A673 (cell line): ENCODE measurements around the gene RGS7. TPM values are rescaled to one million over a fixed set of nuclear protein-coding genes. Genes with fewer than 3 reads are reported as not detected.

Experiments
- BruUV-seq: library from RNA; stranded (reverse); fragments of 400-500 nt; replicated peaks from 2 replicates; lab custom pipeline; 2021; lab: Mats Ljungman, UMichigan
- CTCF ChIA-PET: fragments of 300-600 bp; sonication (Branson Sonifier 250); formaldehyde crosslinking; loops from one replicate; lab custom pipeline; 2022; ENCODE audit warnings: antibody characterized with exemption; lab: Charles Lee
- POLR2A ChIA-PET: fragments of 300-600 bp; sonication (Branson Sonifier 250); formaldehyde crosslinking; loops from one replicate; lab custom pipeline; 2022; ENCODE audit warnings: antibody characterized with exemption; ENCODE audit not compliant: low non-redundant PET; lab: Charles Lee
- DNase-seq: peaks from one replicate; pipeline ENCODE4 v3.0.0-alpha.2; 2015; ENCODE audit warnings: low spot score
- H3K27ac ChIP-seq: fragments of 200-600 bp; sonication (generic); 2 replicates; pipeline ENCODE4 v1.5.1; 2016; ENCODE audit warnings: mixed run types, low read depth, mild to moderate bottlenecking, mixed read lengths, antibody characterized with exemption, low read length; ENCODE audit not compliant: poor library complexity, severe bottlenecking
- H3K27me3 ChIP-seq: fragments of 200-600 bp; sonication (generic); replicated peaks from 2 replicates; pipeline ENCODE4 v1.6.1; 2017; ENCODE audit warnings: mixed run types, low read depth, mild to moderate bottlenecking, mixed read lengths, antibody characterized with exemption, low read length; ENCODE audit not compliant: insufficient read depth, poor library complexity
- H3K36me3 ChIP-seq: fragments of 200-600 bp; sonication (generic); 2 replicates; pipeline ENCODE4 v1.6.1; 2016; ENCODE audit warnings: mixed run types, mild to moderate bottlenecking, mixed read lengths, antibody characterized with exemption, low read length; ENCODE audit not compliant: insufficient read depth, poor library complexity, severe bottlenecking
- H3K4me1 ChIP-seq: fragments of 200-600 bp; sonication (generic); 2 replicates; pipeline ENCODE4 v1.6.1; 2017; ENCODE audit warnings: mixed run types, mild to moderate bottlenecking, mixed read lengths, antibody characterized with exemption, low read length; ENCODE audit not compliant: insufficient read depth, poor library complexity, severe bottlenecking
- H3K4me3 ChIP-seq: fragments of 200-600 bp; sonication (generic); 2 replicates; pipeline ENCODE4 v1.5.1; 2016; ENCODE audit warnings: low read depth, mixed run types, mild to moderate bottlenecking, mixed read lengths, low read length; ENCODE audit not compliant: poor library complexity, severe bottlenecking
- H3K9me3 ChIP-seq: fragments of 200-600 bp; sonication (generic); 2 replicates; pipeline ENCODE4 v1.6.1; 2016; ENCODE audit warnings: mixed run types, low read depth, mild to moderate bottlenecking, mixed read lengths, antibody characterized with exemption, low read length; ENCODE audit not compliant: poor library complexity, severe bottlenecking
- EZH2 ChIP-seq: fragments of 200-600 bp; sonication (generic); IDR thresholded peaks from 2 replicates; pipeline ENCODE4 v1.6.1; 2017; ENCODE audit warnings: borderline replicate concordance, low read depth, mild to moderate bottlenecking, mixed read lengths, antibody characterized with exemption, low read length; ENCODE audit not compliant: poor library complexity, severe bottlenecking
- intact Hi-C: fragments of 100-400 bp; cut with micrococcal nuclease; formaldehyde crosslinking; loops from one replicate; pipeline ENCODE4 v1.10.0; 2022; ENCODE audit not compliant: unreplicated experiment
- total RNA-seq: library from RNA; stranded (reverse); gene quantifications from 2 replicates; pipeline ENCODE4 v1.2.3, GENCODE V29; 2021
- TF ChIP-seq, protein P1 (sequence below): fragments of 300-800, 200-600 bp; sonication (generic); conservative IDR thresholded peaks from 2 replicates; pipeline ENCODE4 v1.5.1; 2017; ENCODE audit warnings: low read depth, mild to moderate bottlenecking, antibody characterized with exemption, low read length, moderate library complexity, mixed read lengths

The RGS7 gene
- total RNA-seq, 1 experiment from 2014 or later, result not detected

DNA sequence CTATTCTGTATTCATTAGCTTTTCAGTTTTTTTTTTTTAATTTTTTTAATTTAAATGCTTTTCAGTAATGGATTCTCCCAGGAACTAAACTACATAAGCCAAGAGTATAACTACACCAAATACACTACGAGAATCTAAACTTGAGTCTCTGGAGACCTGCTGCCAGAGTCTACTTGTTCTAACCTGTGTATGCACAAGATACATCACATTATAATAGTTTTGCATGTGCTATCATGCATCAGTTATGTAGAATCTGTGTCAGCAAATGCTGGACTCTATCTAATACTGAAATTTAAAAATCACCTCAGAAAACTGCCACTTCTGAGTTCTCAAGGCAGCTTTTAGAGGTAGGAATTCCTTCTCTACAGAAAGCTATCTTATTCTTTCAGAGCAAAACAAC lies 598.7 kb downstream of the RGS7 start:
- H3K4me1 ChIP-seq, result no peaks in the 10 kb centered on the region
- CTCF ChIA-PET, result no interaction called here
- TF ChIP-seq, protein P1, sequence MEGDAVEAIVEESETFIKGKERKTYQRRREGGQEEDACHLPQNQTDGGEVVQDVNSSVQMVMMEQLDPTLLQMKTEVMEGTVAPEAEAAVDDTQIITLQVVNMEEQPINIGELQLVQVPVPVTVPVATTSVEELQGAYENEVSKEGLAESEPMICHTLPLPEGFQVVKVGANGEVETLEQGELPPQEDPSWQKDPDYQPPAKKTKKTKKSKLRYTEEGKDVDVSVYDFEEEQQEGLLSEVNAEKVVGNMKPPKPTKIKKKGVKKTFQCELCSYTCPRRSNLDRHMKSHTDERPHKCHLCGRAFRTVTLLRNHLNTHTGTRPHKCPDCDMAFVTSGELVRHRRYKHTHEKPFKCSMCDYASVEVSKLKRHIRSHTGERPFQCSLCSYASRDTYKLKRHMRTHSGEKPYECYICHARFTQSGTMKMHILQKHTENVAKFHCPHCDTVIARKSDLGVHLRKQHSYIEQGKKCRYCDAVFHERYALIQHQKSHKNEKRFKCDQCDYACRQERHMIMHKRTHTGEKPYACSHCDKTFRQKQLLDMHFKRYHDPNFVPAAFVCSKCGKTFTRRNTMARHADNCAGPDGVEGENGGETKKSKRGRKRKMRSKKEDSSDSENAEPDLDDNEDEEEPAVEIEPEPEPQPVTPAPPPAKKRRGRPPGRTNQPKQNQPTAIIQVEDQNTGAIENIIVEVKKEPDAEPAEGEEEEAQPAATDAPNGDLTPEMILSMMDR, result no peak
- TF ChIP-seq EZH2, result no peak
- POLR2A ChIA-PET, result no interaction called here
- no peaks in the 10 kb centered on the region for H3K27me3 ChIP-seq
- intact Hi-C loops, result no loop called here
- DNase-seq, result no peak
- no TSS peak for BruUV-seq
- H3K4me3 ChIP-seq, result no peak overlapping the region
- no peaks in the 10 kb centered on the region for H3K36me3 ChIP-seq
- no peak overlapping the region for H3K27ac ChIP-seq
- H3K9me3 ChIP-seq, result no peaks in the 10 kb centered on the region

DNA sequence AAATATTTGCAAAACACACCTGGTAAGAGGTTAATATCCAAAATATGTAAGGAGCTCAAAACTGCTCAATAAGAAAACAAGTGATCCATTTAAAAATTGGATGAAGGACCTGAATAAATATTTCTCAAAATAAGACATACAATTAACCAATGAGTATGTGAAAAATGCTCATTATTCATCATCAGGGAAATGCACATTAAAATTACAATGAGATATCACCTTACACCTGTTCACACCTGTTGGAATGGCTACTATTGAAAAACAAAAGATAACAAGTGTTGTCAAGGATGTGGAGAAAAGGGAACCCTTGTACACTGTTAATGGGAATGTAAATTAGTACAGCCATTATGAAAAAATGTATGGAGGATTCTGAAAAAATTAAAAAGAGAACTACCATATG lies 609.1 kb downstream of the RGS7 start:
- Histone ChIP-seq H3K36me3 (no peaks in the 10 kb centered on the region), H3K27me3 (no peaks in the 10 kb centered on the region), H3K27ac (no peak overlapping the region), H3K4me1 (no peaks in the 10 kb centered on the region), H3K4me3 (no peak overlapping the region), H3K9me3 (no peaks in the 10 kb centered on the region)
- no peak for DNase-seq
- ChIA-PET CTCF (interaction anchor here (0.7 kb wide), 1 partner anchor 16 kb away, joined by 3 read pairs; no protein-coding TSS in a partner anchor), POLR2A (no interaction called here)
- intact Hi-C loops, result no loop called here
- TF ChIP-seq, protein P1, result no peak
- TF ChIP-seq EZH2, result no peak
- no TSS peak for BruUV-seq

GRCh38 chr1:240743705-240744104 lies 613.3 kb downstream of the RGS7 start:
- no peak overlapping the region for H3K4me3 ChIP-seq
- ChIA-PET POLR2A (no interaction called here), CTCF (no interaction called here)
- no peak for DNase-seq
- no peaks in the 10 kb centered on the region for H3K36me3 ChIP-seq
- BruUV-seq, result no TSS peak
- H3K27ac ChIP-seq, result no peak overlapping the region
- no peak for TF ChIP-seq EZH2
- TF ChIP-seq, protein P1, result no peak
- H3K4me1 ChIP-seq, result no peaks in the 10 kb centered on the region
- intact Hi-C loops, result no loop called here
- no peaks in the 10 kb centered on the region for H3K9me3 ChIP-seq
- H3K27me3 ChIP-seq, result no peaks in the 10 kb centered on the region
